H7 (cell line): Measurements from ENCODE around the gene STARD3NL. TPM values are rescaled to one million over a fixed set of nuclear protein-coding genes. Genes with fewer than 3 reads are reported as not detected.
"Not testable (repeated sequence)": the region's sequence is repeated elsewhere in the genome, so short reads cannot be mapped to it uniquely, and the experiment has no call there.

Source experiments
- DNase-seq: peaks from one replicate; pipeline ENCODE4 v3.0.0; 2012
- H3K27me3 ChIP-seq: 2 replicates; pipeline ENCODE4 v1.6.0; 2011; ENCODE audit warnings: mild to moderate bottlenecking, low read length; ENCODE audit not compliant: control insufficient read depth, insufficient read depth
- H3K36me3 ChIP-seq: replicated peaks from 2 replicates; pipeline ENCODE4 v1.5.1; 2011; ENCODE audit warnings: low read length; ENCODE audit not compliant: control insufficient read depth, insufficient read depth
- H3K4me3 ChIP-seq: 2 replicates; pipeline ENCODE4 v1.5.1; 2011; ENCODE audit warnings: low read depth, mild to moderate bottlenecking, control low read depth, low read length, moderate library complexity; ENCODE audit not compliant: insufficient read depth
- total RNA-seq: library from RNA; depleted of rRNA; stranded (reverse); fragments of >200 nt; shearing (Covaris generic); gene quantifications from 2 replicates; pipeline ENCODE4 v1.2.3, GENCODE V29; 2014

STARD3NL gene
- total RNA-seq, 1 experiment from 2014 or later, result 66.0 TPM

GRCh38 chr7:38171623-38172391, 6.2 kb upstream of the STARD3NL start:
- DNase-seq, result no peak
- Histone ChIP-seq H3K4me3 (no peak overlapping the region), H3K27me3 (no peaks in the 10 kb centered on the region)

GRCh38 chr7:38175547-38175946, 2.5 kb upstream of the STARD3NL start:
- H3K36me3 ChIP-seq, DNase-seq, H3K27me3 ChIP-seq, H3K4me3 ChIP-seq: not testable (repeated sequence)

More at GRCh38 chr7:38171623-38172391, 6.2 kb upstream of the STARD3NL start:
- no peaks in the 10 kb centered on the region for H3K36me3 ChIP-seq

- H3K36me3 ChIP-seq, result no peaks in the 10 kb centered on the region
- DNase-seq, result no peak
- peak overlapping the region; percentile 60 for H3K4me3 ChIP-seq
- H3K27me3 ChIP-seq, result no peaks in the 10 kb centered on the region
These were observed 433 bp upstream of the STARD3NL start for GRCh38 chr7:38177621-38178003.

GRCh38 chr7:38178695-38179344, 775 bp downstream of the STARD3NL start:
- Histone ChIP-seq H3K27me3 (no peaks in the 10 kb centered on the region), H3K36me3 (no peaks in the 10 kb centered on the region), H3K4me3 (peak overlapping the region; percentile 77)
- no peak for DNase-seq

- Histone ChIP-seq H3K27me3 (no peaks in the 10 kb centered on the region), H3K4me3 (no peak overlapping the region), H3K36me3 (no peaks in the 10 kb centered on the region)
- no peak for DNase-seq
These were observed 1.8 kb downstream of the STARD3NL start for GRCh38 chr7:38179776-38180226.

- DNase-seq, result no peak
- no peak overlapping the region for H3K4me3 ChIP-seq
These were observed 3.1 kb downstream of the STARD3NL start for GRCh38 chr7:38181111-38181510.

GRCh38 chr7:38182450-38182849, 4.4 kb downstream of the STARD3NL start:
- no peak for DNase-seq
- Histone ChIP-seq H3K27me3 (no peaks in the 10 kb centered on the region), H3K4me3 (no peak overlapping the region), H3K36me3 (no peaks in the 10 kb centered on the region)

More at GRCh38 chr7:38181111-38181510, 3.1 kb downstream of the STARD3NL start:
- Histone ChIP-seq H3K36me3 (no peaks in the 10 kb centered on the region), H3K27me3 (no peaks in the 10 kb centered on the region)

- no peaks in the 10 kb centered on the region for H3K27me3 ChIP-seq
- no peak overlapping the region for H3K4me3 ChIP-seq
- no peaks in the 10 kb centered on the region for H3K36me3 ChIP-seq
- no peak for DNase-seq
These were observed 7.6 kb downstream of the STARD3NL start for GRCh38 chr7:38185395-38186307.

- no peak for DNase-seq
- H3K4me3 ChIP-seq, result no peak overlapping the region
- H3K27me3 ChIP-seq, result no peaks in the 10 kb centered on the region
- no peaks in the 10 kb centered on the region for H3K36me3 ChIP-seq
These were observed 8.7 kb downstream of the STARD3NL start for GRCh38 chr7:38186593-38187314.

- H3K27me3 ChIP-seq, result no peaks in the 10 kb centered on the region
- H3K4me3 ChIP-seq, result no peak overlapping the region
- no peak for DNase-seq
- no peaks in the 10 kb centered on the region for H3K36me3 ChIP-seq
These were observed 9.9 kb downstream of the STARD3NL start for GRCh38 chr7:38187794-38188440.

GRCh38 chr7:38189231-38189938, 11.3 kb downstream of the STARD3NL start:
- Histone ChIP-seq H3K4me3 (no peak overlapping the region), H3K36me3 (no peaks in the 10 kb centered on the region), H3K27me3 (no peaks in the 10 kb centered on the region)
- no peak for DNase-seq

GRCh38 chr7:38190011-38190410, 12.0 kb downstream of the STARD3NL start:
- H3K4me3 ChIP-seq, result no peak overlapping the region
- no peaks in the 10 kb centered on the region for H3K36me3 ChIP-seq
- no peak for DNase-seq
- no peaks in the 10 kb centered on the region for H3K27me3 ChIP-seq

- H3K36me3 ChIP-seq, result no peaks in the 10 kb centered on the region
- DNase-seq, result no peak
- no peak overlapping the region for H3K4me3 ChIP-seq
- no peaks in the 10 kb centered on the region for H3K27me3 ChIP-seq
These were observed 13.7 kb downstream of the STARD3NL start for GRCh38 chr7:38191791-38192190.
